Hepatocyte (in vitro differentiated cells): ENCODE results near the gene MRPS27.

Experiments
- CTCF ChIP-seq: fragments of 200-600 bp; sonication (generic); IDR thresholded peaks from 2 replicates; pipeline ENCODE4 v1.5.1; 2016; ENCODE audit warnings: antibody characterized with exemption, mild to moderate bottlenecking; ENCODE audit not compliant: poor library complexity
- EZH2 ChIP-seq: fragments of 200-600 bp; sonication (generic); IDR thresholded peaks from 2 replicates; pipeline ENCODE4 v1.6.1; 2016; ENCODE audit warnings: antibody characterized with exemption, mild to moderate bottlenecking, borderline replicate concordance
- EZH2phosphoT487 ChIP-seq: fragments of 200-600 bp; sonication (generic); IDR thresholded peaks from one replicate; pipeline ENCODE4 v1.6.1; 2018; ENCODE audit warnings: antibody characterized with exemption, mild to moderate bottlenecking, low read depth, moderate library complexity; ENCODE audit not compliant: unreplicated experiment, severe bottlenecking

- TF ChIP-seq CTCF (no peak), EZH2 (no peak), EZH2phosphoT487 (no peak)
These were observed 78.6 kb downstream of the MRPS27 start for GRCh38 chr5:72241346-72242003.
